Limb (tissue), 2 donors: ENCODE measurements around the gene CRYGA.
"Not testable (repeated sequence)": the region's sequence is repeated elsewhere in the genome, so short reads cannot be mapped to it uniquely, and the experiment has no call there.

ENCODE experiments used
- DNase-seq, 2 donors: peaks; one replicate each; pipeline ENCODE4 v3.0.0-alpha.2; 2016; ENCODE audit errors: extremely low spot score in 2 of 2

CRYGA gene

GRCh38 chr2:208127090-208127489 is 36.3 kb downstream of the CRYGA start:
- DNase-seq: no peak

DNA sequence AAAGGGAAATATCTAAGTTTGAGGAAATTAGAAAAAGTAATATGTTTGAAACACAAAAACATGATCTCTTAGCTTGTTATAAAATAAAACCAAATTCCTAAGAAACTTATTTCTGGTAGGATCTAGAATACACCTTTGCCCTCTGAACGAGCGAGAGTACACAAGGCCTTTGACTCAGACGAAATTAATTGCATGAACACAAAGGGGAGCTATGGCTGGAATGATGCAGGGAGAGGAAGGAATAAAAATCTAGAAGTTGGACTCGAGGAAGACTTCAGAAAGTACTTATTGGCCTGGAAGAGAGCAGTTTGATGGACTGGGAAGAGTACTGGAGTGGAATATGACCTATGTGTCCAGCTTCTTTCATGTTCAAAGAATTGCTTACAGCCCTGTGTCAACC is 38.1 kb downstream of the CRYGA start:
- DNase-seq: no peak

- peak in 1 of 2 donors; percentile 66 for DNase-seq
These were observed 39.2 kb downstream of the CRYGA start, which contains the start of gene CRYGD for GRCh38 chr2:208124013-208124715. Gene CRYGD (minus strand): TSS chr2:208124524. CDS start chr2:208124473, 51 bp downstream.

DNA sequence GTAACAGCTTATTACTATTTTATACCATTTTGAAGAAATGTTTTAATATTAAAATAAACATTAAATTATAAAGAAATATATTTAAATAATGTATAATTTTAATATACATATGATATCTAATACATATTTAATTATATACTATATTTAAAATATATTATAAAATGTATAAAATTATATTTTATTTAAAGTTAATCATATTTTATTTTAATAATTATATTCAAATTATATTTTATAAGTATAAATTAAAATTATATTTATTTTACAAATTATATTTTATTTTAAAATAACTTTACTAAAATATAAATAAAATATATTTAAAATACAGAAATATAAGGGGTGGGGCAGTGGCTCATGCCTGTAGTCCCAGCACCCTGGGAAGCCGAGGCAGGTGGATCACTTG is 41.1 kb downstream of the CRYGA start:
- DNase-seq: no peak

GRCh38 chr2:208118918-208119317 is 44.5 kb downstream of the CRYGA start:
- DNase-seq: no peak

DNA sequence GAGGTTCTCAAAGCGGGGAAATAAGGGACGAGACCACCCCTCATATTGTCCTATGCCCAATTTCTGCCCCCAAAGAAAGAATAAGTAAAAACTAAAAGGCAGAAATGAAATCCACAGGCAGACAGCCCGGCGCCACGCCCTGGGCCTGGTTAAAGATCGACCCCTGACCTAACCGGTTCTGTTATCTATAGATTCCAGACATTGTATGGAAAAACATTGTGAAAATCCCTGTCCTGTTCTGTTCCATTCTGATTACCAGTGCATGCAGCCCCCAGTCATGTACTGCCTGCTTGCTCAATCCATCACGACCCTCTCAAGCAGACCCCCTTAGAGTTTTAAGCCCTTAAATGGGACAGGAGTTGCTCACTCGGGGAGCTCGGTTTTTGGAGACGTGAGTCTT is 46.0 kb downstream of the CRYGA start:
- not testable (repeated sequence) for DNase-seq

DNA sequence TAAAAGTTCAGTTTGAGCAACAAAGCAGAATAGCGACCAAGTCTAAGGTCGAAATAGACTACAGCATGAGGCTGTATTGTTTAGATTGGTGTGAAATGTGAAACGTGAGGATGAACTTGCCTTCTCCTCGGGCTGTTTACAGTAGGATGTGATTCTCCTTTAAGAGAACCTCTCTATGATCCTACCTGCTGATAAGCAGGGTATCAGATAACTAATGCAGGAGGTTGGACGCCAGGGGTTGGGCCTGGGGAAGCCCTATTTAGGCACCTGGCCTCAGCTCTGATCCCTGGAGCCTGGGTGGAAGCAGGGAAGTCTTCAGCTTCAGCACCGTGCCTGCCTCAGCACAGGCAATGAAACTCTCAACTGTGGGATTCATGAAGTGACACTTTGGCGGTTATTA is 50.4 kb downstream of the CRYGA start:
- DNase-seq: no peak

GRCh38 chr2:208112273-208112745 is 51.1 kb downstream of the CRYGA start:
- DNase-seq: peak in 1 of 2 donors; percentile 56
